T-helper 22 cell (primary cell): ENCODE measurements around the gene RSRC1.
"Not testable (repeated sequence)": the region's sequence is repeated elsewhere in the genome, so short reads cannot be mapped to it uniquely, and the experiment has no call there.

Source experiments
- DNase-seq: peaks from one replicate; pipeline ENCODE4 v3.0.0-alpha.2; 2020; ENCODE audit warnings: low read depth

Gene RSRC1

DNA sequence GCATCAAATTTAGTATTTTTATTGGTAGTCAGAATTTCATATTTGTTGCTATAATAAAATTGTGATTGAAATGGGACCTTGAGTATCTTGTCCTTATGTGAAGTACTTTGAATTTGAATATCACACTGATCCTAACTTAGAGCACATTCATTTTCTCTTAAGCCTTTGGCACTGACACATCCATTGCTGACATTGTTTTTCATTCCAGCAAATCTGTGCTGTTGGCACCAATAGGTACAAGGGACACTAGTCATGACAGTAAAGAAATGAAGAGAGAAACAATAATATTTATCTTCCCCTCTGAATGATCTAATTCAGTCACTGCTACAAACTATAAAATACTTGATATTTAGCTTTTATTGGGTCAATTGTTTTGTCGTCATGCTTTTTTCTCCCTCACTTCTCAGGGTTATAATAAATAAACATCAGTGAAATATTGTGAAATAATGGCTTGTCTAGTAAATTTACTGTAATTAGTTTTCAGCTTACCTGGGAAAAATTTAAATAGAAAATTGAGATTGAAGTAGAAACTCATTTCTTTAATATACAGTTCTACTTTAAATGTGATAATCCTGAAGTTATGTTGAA, 294.3 kb downstream of the RSRC1 start:
- DNase-seq = no peak

DNA sequence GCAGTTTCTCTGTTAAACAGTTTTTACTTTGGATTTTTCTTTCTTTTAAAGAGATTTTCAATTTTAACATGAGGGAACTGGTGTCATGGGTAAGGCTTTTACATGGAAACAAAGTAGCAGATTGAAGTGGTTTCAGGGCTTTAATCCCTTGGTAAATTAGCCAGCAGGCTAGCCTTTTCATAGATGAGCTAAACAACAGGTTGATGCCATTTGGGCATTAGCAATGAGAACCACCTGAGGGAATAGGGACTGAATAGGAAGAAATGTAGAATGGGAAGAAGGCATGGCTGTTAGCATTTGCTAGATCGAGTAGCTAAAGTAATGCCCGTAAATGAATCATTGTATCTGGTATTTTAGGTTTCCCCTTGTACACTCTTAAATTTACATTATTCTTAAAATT, 295.6 kb downstream of the RSRC1 start:
- DNase-seq = no peak

DNA sequence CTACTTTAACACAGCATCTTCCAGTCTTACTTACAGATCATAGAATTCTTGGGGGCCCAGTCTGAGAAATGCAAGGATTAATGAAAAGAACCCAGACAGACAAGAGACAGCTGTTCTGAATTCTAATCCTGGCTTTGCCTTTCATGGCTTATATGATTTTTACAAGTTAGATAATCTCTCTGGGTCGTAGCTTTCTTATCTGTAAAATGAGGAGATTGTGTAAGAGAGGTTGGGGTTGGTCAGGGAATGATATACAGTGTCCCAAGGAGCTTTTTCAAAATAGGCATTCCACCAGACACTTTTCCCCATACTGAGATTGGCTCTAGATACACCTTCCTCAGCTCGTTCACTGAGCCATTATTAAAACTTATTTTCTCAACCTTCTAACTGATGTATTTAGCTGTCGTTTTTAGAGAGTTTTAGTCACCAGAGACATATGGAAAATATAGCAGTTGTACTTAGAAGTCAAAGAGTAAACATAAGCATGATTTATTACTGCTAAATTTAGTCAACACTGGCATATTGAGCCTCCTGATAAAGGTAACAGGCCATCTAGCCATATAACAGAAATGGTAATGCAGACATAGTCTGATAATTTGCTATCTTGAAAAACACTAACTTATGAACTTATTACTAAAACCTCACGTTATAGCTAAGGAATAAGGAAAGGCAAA, 298.1 kb downstream of the RSRC1 start:
- DNase-seq = no peak

DNA sequence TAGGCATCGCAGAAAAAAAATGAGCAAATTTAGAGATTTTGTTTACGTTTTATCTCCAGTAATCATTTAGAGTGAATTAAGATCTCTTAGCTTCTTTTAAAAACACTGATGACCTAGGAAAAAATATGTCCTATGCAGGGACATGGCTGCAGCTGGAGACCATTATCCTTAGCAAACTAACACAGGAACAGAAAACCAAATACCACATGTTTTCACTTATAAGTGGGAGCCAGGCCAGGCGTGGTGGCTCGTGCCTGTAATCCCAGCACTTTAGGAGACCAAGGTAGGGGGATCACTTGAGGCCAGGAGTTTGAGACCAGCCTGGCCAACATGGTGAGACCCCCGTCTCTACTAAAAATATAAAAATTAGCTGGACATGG, 298.6 kb downstream of the RSRC1 start:
- DNase-seq = not testable (repeated sequence)

DNA sequence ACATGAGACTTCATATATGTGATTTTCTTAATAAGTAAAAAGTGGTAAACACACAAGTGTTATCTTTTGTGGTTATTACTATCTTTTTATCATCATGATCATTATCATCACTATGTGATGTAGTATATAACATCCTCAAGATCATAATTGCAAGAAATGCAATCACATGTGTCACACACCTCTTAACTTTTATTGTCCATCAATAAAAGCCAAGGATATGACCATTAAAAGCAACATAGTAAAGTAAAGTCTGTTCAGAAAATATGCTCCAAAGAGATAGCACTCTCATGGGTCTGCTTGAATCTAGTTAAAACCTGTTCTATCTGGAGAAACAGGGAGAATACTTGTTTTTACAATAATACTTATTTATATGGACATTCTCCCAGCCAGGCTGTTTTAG, 308.1 kb downstream of the RSRC1 start:
- no peak for DNase-seq

DNA sequence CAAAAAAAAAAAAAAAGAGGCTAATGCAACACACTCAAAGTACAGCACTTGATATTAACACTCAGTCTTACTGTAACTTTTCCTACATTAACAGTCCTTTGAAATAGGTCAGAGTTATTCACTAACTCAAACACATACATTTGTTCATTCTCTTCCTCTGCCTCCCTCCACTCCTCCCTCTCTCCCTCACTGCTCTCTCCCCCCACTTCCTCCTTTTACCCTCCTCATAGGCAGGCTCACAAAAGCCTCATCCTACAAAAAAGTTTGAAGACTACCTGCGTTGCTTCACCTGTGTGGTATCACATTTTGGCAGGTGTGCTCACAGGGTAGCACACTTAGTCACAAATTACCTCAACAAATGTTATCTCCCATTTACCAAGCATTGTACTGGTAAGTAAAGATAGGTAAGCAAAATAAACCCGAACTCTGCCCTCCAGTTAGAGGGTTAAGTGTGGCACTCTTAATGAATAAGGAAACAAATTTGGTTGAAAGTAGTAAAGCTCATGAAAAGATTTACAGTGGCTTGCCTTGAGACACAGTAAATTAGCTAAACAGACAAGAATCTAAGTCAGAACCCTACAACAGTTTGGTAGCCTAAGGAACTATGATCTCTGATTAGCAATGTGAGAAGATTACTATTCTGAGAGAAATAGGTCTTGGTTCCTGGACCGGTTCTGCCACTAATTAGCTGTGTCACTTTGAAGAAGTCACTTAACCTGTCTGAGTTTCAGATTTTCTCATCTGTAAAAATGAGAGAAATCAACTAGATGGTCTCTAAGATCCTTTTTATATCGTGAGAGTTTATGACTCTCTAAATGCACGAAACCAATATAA, 310.1 kb downstream of the RSRC1 start:
- no peak for DNase-seq

DNA sequence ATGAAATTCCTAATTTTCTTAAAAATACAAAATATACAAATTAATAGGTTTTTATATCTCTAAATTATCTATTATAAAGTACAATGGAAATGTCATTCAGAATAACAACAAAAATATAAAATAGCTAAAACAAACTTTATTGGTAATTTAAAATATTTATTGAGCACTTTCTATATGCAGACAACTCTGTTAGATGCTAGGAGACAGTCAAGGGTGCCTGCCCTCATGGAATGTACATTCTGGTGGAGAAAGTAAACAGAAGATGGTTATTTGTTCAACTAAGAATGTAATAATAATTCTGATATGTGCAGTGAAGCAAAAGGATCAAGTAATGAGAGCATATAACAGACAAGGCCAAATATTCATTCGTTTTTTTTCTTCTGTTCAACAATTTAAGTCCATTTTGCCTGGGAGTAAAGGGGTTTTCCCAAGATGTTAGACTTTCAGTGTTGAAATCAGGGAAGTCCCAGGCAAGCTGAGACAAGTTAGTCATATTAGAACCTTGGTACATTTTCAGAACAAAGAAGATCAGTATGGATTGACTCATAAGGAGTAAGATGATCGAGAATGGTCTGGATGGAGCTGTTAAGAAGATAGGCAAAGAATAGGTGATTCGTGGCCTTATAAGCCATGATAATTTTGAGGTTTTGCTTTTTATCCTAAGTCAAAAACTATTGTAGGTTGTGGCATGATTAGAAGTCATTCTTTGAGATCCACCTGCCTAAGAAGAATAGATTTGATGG, 310.9 kb downstream of the RSRC1 start:
- no peak for DNase-seq

DNA sequence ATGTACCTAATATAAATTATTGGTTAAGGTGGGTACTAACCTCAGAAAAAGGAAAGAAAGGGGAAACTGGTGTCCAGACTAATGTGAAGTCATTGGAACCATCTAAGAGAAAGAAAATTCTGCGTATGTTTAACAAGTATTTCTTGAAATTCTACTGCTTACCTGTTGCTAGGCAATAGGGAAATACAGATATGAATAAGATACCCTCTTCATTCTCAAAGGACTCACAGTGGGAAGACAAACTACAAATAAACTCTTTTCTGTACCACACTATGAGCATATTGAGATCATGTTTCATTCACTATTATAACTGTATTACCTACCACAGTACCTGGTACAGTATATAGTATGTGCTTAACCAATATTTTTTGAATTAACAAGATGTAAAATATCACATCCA, 320.6 kb downstream of the RSRC1 start:
- DNase-seq = no peak

DNA sequence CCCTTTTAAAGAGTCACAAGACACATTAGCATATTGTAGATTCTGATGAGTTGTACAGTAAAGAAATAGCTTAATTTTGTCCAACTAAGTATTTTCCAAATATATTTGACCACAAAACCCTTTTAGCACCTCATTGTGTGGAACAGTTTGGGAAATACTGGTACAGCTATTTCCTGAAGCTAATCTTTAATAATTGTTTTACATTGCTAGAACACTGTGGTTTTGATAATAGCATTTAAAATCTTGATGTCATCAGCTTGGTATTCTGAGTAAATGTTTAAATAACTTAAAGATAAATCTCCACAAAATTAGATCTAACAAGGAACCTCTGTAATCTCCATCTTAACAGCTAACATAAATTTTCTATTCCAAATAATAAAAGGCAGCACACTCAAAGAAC, 321.1 kb downstream of the RSRC1 start:
- no peak for DNase-seq

DNA sequence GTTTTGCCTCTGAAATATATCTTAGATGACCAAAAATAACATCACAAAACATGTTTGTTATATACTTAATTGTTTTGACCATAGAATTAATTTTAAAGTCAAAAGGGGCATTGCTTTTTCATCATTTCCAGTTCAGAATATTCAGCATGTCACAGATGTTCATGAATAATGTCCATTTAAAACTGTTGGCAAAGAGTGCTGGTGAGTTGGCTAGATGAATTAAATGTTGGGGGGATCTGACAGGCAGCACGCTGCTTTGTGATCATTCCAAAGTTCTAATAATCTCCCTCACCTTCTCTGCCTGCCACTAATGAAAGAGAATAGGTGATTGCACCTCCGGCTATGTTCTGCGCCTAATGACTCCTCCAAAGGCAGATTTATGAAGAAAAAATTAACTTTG, 321.9 kb downstream of the RSRC1 start:
- DNase-seq = no peak

DNA sequence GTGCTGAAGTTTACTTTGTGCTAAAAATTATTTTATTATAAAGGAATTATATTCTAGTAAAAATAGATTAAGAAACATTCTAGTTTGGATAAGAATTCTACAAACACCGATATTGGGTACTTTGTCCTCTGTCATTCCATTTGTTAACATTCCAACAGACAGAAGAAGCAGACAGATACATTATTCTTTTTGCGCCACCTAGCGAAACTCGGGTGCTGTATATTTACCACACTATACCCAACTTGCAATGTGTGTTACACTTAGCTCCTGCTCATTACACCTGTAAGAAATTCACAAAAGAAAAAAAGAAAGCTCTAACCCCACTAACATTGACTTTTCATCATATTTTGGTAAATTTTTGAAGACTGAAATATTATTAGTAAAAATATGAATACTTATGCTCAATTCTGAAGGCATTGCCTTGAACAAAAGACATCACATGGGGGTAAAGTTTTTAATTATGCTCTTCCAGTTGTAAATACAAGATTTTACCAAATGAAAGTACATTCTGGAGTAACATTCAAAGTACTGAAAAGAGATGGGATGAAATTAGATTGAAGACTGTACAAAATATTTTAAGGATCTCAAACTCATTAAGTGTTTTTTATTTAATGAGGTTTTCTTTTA, 324.6 kb downstream of the RSRC1 start:
- no peak for DNase-seq

DNA sequence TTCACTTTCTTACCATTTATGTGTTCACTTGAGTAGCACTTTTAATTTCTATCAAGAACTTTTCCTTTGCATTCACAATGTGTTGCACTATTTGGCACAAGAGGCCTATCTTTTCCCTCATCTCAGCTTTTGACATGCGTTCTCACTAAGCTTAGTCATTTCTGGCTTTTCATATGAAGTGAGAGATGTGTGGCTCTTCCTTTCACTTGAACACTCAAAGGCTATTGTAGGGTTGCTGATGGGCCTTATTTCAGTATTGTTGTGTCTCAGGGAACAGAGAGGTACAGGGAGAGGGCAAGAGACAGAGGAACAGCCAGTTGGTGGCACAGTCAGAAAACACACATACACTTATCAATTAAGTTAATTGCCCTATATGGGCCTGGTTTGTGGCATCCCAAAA, 333.7 kb downstream of the RSRC1 start:
- DNase-seq = no peak

DNA sequence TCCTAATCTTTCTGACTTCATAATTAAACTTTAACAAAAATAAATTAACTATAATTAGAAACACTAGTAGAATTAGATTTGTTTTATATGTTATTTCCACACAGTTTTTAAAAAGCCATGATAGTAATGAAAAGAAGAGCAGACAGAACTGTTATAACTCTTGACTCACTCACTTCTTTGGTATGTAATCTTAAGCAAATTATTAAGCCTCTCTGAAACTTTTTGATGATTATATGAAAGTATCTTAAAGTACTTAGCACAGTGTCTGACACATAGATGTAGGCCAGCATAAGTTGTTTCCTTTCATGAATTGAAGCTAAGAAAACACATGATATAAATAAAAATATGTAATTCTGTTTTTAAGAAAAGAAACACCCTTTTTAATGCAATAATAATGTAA, 337.5 kb downstream of the RSRC1 start:
- DNase-seq = no peak

DNA sequence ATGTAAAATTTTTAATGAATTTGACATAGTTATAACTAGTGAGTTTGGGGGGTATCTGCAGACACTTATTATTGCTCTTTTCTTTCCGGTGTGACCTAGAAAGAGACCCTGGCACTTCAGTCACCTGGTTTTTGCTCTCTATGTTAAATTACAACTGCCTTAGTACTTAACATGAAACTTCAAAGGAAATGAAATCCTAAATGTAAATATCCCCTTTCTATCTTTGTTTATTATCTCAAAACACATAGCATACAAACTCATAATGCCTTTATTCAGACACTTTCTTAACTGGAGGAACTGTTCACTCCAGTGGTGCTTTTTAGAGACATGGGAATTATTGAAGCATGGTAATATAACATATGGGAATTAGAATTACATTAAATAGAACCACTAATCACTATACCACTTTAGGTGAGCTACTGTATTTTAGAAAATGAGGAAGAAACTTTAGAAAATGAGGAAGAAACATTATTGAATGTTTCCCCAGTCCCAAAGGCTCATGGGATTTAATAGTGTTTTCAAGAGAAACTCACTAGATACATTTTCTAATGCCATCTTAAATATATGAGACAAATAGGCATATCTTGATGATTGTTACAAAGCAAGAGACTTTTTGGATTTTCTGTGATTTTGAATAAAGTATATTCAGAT, 341.6 kb downstream of the RSRC1 start:
- no peak for DNase-seq

DNA sequence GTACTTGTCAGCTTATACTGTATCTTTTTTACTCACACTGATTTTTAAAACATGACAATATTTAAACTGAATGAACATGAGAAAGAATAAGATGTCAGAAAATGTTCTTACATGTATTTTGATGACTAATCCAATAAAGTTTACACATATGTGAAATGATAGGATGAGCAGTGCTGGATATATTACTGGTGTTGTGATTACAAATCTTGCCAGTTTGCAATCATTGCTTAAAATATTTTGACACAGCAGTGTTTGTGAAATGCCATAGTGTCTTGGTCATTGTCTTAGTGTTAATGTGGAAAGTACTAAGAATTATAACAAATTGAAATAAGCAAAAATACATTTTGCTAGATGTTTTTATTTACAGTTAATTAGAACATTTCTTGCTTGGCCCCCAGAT, 342.4 kb downstream of the RSRC1 start:
- no peak for DNase-seq

DNA sequence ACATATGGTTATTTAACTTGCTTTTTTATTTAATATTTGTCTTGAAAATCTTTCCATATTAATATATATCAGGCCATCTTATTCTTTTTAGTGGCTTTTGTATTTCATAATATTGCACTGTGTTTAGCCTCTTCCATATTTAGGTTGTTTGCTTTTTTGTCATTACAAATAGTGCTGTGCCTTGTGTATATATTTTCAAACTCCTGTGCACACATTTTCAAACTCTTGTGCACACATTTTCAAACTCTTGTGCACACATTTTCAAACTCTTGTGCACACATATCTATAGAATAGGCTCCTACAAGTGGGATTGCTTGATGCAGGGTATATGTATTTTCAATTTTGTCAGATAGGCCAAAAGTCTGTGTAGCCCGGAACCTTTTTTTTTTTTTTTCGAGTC, 343.1 kb downstream of the RSRC1 start:
- no peak for DNase-seq

DNA sequence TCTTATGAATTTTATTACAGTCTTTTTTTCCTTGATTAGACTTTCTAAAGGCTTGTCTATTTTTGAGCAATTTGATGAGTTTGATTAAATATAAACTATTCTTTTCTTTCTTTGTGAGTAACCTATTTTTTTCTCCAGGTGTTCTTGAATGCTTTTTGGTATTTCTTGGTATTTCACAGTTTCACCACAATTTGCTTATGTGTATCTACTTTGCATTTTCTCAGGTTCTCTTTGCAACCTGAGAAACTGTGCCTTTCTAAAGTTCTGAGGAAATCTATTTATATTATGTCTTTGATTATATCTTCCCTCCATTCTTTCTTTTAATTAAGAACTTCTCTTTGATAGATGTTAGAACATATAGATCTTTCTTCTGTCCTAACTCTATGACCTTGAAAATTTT, 344.0 kb downstream of the RSRC1 start:
- DNase-seq = no peak

DNA sequence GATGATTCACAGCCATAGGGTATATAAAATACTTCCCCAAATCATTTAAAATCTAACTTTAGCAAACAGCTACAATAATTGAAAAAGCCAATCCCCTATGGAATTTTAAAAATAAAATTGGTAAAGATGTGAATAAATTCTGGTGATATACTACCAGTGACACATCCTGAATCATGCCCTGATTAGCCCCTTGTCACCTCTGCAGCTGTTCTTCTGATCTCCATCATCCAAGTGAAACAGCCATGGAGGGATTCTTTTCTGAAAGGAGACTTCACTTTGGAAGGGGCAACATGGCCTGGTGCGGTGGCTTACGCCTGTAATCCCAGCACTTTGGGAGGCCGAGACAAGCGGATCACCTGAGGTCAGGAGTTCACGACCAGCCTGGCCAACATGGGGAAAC, 345.5 kb downstream of the RSRC1 start:
- DNase-seq = no peak

DNA sequence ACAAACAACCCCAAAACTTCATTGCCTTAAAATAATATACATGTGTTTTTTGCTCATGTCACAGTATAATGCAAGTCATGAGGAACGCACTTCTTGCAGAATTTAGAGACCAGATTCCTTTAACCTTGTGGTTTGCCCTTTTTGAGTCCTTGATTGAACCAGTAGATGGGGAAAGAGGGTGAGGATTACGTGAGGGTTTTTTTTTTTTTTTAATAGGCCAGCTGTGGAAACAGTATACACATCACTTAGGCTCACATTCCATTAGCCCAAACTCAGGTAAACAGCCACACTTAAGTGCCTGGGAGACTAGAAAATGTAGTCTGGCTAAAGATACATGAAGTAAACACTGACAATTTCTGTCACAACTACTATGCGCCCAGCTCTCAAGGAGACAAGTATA, 346.2 kb downstream of the RSRC1 start:
- no peak for DNase-seq

DNA sequence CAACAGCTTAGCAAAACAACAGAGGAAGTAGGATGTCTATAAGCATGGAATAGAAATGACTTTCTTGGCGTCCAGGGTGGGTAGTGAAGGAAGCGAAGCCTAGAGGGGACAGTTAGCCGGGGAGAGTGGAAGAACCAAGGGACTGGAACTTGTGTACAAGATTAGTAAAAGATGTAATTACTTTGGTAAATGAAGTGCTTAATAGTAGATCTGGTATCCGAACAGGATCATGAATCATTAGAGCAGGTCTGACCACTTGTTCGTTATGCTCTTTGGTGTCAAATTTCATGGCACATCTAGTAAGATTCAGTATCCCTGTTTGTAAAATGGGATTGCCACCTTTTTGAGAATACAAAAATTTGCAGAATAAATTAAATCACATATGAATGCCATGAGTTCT, 348.6 kb downstream of the RSRC1 start:
- DNase-seq = no peak

DNA sequence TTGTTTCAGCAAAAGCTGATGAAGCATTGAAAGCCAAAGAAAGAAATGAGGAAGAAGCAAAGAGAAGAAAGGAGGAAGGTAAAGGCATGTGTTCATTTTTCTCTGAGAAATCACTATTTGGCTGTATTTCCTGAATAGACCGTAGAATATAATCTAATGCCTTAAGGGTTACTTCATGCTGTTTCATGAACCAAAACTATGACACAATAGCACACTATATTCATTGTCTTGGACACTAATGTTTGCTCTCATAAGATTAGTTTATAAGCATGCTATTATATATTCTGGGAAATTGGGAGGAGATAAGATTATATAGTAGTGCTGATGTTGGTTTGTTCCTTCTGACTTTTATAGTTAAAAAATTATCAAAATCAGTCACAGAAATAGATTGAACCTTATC, 351.0 kb downstream of the RSRC1 start:
- DNase-seq = no peak

DNA sequence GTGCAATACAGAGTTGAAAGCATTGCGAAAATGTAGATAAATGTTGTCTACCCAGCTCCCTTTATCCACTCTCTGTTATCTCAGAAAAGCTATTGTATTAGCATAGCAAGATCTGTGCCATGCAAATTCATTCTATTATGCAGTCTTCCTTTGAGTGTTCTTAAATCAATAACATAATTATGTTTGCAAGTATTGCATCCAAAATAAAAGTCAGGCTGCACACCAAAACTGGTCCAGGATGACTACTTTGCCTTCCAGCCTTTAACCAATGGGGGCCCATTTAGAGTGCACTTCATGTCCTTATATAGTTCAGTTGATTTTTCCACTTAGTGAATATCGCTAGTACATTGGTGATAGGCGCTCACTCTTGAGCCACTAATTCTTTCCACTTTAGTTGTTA, 353.7 kb downstream of the RSRC1 start:
- no peak for DNase-seq
